ENCODE data around the gene RECQL5.
A peak's percentile ranks its signal among the peaks of the same experiment; 100 is the strongest.

RECQL5 gene

DNA sequence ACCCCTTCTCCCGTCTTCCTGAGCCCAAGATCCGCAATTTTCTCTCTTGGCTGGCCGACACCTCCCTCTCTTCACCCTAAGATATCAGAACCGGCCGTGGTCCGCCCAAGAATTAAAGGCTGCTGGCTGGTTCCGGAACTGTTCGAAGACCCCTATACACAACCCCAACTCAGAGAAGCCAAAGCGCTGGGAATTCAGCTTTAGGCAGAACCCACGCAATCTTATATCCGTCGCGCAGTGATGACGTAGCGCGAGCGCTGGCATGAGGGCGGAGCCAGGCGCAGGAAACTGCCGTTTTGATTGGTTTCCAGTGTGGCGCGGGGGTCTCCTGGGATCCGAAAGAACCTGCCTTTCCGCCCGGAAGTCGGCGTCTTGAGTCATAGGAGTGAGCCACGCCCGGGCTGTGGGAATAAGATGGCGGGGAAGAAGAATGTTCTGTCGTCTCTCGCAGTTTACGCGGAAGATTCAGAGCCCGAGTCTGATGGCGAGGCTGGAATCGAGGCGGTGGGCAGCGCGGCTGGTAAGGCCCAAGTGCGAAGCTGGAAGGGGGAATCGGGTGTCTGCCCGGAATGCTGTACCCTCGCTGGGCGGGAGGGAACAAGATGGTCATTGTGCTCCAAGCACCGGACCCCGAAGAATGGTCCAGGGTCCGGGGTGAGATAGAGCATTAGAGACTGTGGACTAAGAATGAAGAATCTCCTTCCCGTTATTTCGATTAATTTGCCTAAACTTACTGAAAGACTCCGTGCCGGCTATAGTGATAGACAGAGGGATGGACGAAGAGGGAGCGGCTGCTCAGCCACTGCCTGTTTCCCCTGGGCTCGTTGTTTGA is at the start of gene RECQL5, which contains the start of gene SAP30BP:
Gene RECQL5, minus strand, starts transcription at position 196 of the 832 bp plus-strand sequence. CDS start 597 bp downstream, outside the sequence.
Gene SAP30BP, plus strand, starts transcription at position 380 of the 832 bp plus-strand sequence. Its CDS starts 35 bp downstream, at position 415.
- Histone ChIP-seq H3K36me3 (ENCODE audit: control insufficient read depth in 1 of 2, insufficient read depth in 2 of 2, low read length in 2 of 2) (peaks cover 22 to 35% of the 10 kb centered on the region in 2 donors), H3K27ac (ENCODE audit: low read depth, low read length) (peak within 1 kb of the TSS; percentile 83), H3K4me3 (ENCODE audit: low read depth in 1 of 2, low read length in 2 of 2) (peak within 1 kb of the TSS; percentile 80 to 94), H3K9me3 (ENCODE audit: control insufficient read depth in 1 of 2, low read length in 2 of 2) (no peaks in the 10 kb centered on the region), H3K9ac (ENCODE audit: low read depth in 1 of 2, low read length in 2 of 2) (peak within 1 kb of the TSS; percentile 67 to 97), H3K27me3 (ENCODE audit: control insufficient read depth in 1 of 2, insufficient read depth in 2 of 2, low read length in 2 of 2) (no peaks in the 10 kb centered on the region), H3K4me1 (ENCODE audit: control insufficient read depth in 1 of 2, insufficient read depth in 2 of 2, low read length in 2 of 2) (peaks cover 18 to 22% of the 10 kb centered on the region in 2 donors)

DNA sequence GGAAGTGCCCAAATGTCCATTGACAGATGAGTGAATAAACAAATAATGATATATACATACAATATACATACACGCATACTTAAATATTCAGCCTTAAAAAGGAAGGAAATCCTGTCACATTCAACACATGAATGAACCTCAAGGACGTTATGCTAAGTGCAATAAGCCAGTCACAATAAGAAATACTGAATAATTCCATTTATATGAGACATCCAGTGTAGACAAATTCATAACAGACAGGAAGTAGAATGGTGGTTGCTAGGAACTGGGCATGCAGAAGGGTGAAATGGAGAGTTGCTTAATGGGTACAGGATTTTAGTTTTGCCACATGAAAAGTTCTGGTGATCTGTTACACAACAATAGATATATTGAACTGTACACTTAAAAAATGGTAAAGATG is 45.5 kb upstream of the RECQL5 start:
- no peak overlapping the region for H3K9ac ChIP-seq (ENCODE audit: low read depth in 1 of 2, low read length in 2 of 2)
- no peak overlapping the region for H3K27ac ChIP-seq (ENCODE audit: low read depth, low read length)
- no peak overlapping the region for H3K4me3 ChIP-seq (ENCODE audit: low read depth in 1 of 2, low read length in 2 of 2)
- H3K36me3 ChIP-seq (ENCODE audit: control insufficient read depth in 1 of 2, insufficient read depth in 2 of 2, low read length in 2 of 2) = peaks cover 0 to 12% of the 10 kb centered on the region in 2 donors
- no peaks in the 10 kb centered on the region for H3K4me1 ChIP-seq (ENCODE audit: control insufficient read depth in 1 of 2, insufficient read depth in 2 of 2, low read length in 2 of 2)
- no peaks in the 10 kb centered on the region for H3K9me3 ChIP-seq (ENCODE audit: control insufficient read depth in 1 of 2, low read length in 2 of 2)
- no peaks in the 10 kb centered on the region for H3K27me3 ChIP-seq (ENCODE audit: control insufficient read depth in 1 of 2, insufficient read depth in 2 of 2, low read length in 2 of 2)

- no peak overlapping the region for H3K9ac ChIP-seq (ENCODE audit: low read depth in 1 of 2, low read length in 2 of 2)
- H3K27ac ChIP-seq (ENCODE audit: low read depth, low read length) = no peak overlapping the region
- H3K36me3 ChIP-seq (ENCODE audit: control insufficient read depth in 1 of 2, insufficient read depth in 2 of 2, low read length in 2 of 2) = peaks cover 39 to 64% of the 10 kb centered on the region in 2 donors
- no peak overlapping the region for H3K4me3 ChIP-seq (ENCODE audit: low read depth in 1 of 2, low read length in 2 of 2)
- no peaks in the 10 kb centered on the region for H3K4me1 ChIP-seq (ENCODE audit: control insufficient read depth in 1 of 2, insufficient read depth in 2 of 2, low read length in 2 of 2)
- H3K9me3 ChIP-seq (ENCODE audit: control insufficient read depth in 1 of 2, low read length in 2 of 2) = no peaks in the 10 kb centered on the region
- H3K27me3 ChIP-seq (ENCODE audit: control insufficient read depth in 1 of 2, insufficient read depth in 2 of 2, low read length in 2 of 2) = no peaks in the 10 kb centered on the region
These were observed 40.2 kb upstream of the RECQL5 start for GRCh38 chr17:75707079-75707571.

- peaks cover 45 to 74% of the 10 kb centered on the region in 2 donors for H3K36me3 ChIP-seq (ENCODE audit: control insufficient read depth in 1 of 2, insufficient read depth in 2 of 2, low read length in 2 of 2)
- no peak overlapping the region for H3K4me3 ChIP-seq (ENCODE audit: low read depth in 1 of 2, low read length in 2 of 2)
- H3K9ac ChIP-seq (ENCODE audit: low read depth in 1 of 2, low read length in 2 of 2) = no peak overlapping the region
- peaks cover 1 to 2% of the 10 kb centered on the region in 2 donors for H3K4me1 ChIP-seq (ENCODE audit: control insufficient read depth in 1 of 2, insufficient read depth in 2 of 2, low read length in 2 of 2)
- no peaks in the 10 kb centered on the region for H3K27me3 ChIP-seq (ENCODE audit: control insufficient read depth in 1 of 2, insufficient read depth in 2 of 2, low read length in 2 of 2)
- no peaks in the 10 kb centered on the region for H3K9me3 ChIP-seq (ENCODE audit: control insufficient read depth in 1 of 2, low read length in 2 of 2)
- no peak overlapping the region for H3K27ac ChIP-seq (ENCODE audit: low read depth, low read length)
These were observed 39.2 kb upstream of the RECQL5 start for GRCh38 chr17:75706042-75706728.

- Histone ChIP-seq H3K27me3 (ENCODE audit: control insufficient read depth in 1 of 2, insufficient read depth in 2 of 2, low read length in 2 of 2) (no peaks in the 10 kb centered on the region), H3K36me3 (ENCODE audit: control insufficient read depth in 1 of 2, insufficient read depth in 2 of 2, low read length in 2 of 2) (peaks cover 52 to 83% of the 10 kb centered on the region in 2 donors), H3K27ac (ENCODE audit: low read depth, low read length) (no peak overlapping the region), H3K9ac (ENCODE audit: low read depth in 1 of 2, low read length in 2 of 2) (no peak overlapping the region), H3K4me1 (ENCODE audit: control insufficient read depth in 1 of 2, insufficient read depth in 2 of 2, low read length in 2 of 2) (peaks cover 11 to 12% of the 10 kb centered on the region in 2 donors), H3K4me3 (ENCODE audit: low read depth in 1 of 2, low read length in 2 of 2) (no peak overlapping the region), H3K9me3 (ENCODE audit: control insufficient read depth in 1 of 2, low read length in 2 of 2) (no peaks in the 10 kb centered on the region)
These were observed 38.3 kb upstream of the RECQL5 start for GRCh38 chr17:75704963-75705875.

DNA sequence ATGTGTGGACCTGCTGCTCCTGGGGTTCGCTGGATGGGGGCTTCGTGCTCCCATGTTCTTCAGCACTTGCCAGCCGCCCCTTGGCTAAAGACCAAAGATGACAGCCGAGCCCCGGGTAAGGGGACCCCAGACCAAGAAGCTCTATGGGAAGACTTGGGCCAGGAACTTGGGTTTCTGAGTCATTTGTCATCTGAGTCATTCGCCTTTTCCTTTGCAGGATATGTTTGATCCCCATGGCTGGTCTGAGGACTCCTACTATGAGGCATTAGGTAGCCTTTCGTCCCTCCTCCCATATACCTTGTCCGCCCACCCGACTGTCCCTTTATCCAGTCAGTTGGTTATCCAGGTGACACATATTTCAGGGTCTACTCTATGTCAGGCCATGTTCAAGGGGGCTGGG is 36.6 kb upstream of the RECQL5 start:
- Histone ChIP-seq H3K4me3 (ENCODE audit: low read depth in 1 of 2, low read length in 2 of 2) (no peak overlapping the region), H3K27me3 (ENCODE audit: control insufficient read depth in 1 of 2, insufficient read depth in 2 of 2, low read length in 2 of 2) (no peaks in the 10 kb centered on the region), H3K27ac (ENCODE audit: low read depth, low read length) (no peak overlapping the region), H3K4me1 (ENCODE audit: control insufficient read depth in 1 of 2, insufficient read depth in 2 of 2, low read length in 2 of 2) (peaks cover 27 to 28% of the 10 kb centered on the region in 2 donors), H3K36me3 (ENCODE audit: control insufficient read depth in 1 of 2, insufficient read depth in 2 of 2, low read length in 2 of 2) (peaks cover 52 to 86% of the 10 kb centered on the region in 2 donors), H3K9me3 (ENCODE audit: control insufficient read depth in 1 of 2, low read length in 2 of 2) (no peaks in the 10 kb centered on the region), H3K9ac (ENCODE audit: low read depth in 1 of 2, low read length in 2 of 2) (no peak overlapping the region)

DNA sequence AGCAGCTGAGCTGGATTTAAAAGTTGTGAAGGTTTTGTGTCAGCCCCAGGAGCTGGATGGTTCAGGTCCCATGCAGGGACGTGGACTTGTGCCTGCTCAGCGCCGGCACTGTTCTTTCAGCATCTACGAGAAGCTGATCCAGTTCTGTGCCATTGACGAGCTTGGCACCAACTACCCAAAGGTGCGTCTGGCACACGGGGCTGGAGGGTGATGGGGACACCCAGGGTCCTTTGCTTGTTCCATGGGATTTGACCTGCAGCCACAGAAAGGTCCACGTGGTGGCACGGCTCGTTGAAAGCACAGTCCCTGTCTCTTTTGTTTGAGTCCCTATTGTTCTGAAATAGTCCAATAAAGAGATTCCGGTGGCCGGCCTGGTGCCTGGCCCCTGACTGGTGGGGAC is 36.2 kb upstream of the RECQL5 start:
- Histone ChIP-seq H3K9ac (ENCODE audit: low read depth in 1 of 2, low read length in 2 of 2) (no peak overlapping the region), H3K36me3 (ENCODE audit: control insufficient read depth in 1 of 2, insufficient read depth in 2 of 2, low read length in 2 of 2) (peaks cover 52 to 82% of the 10 kb centered on the region in 2 donors), H3K4me1 (ENCODE audit: control insufficient read depth in 1 of 2, insufficient read depth in 2 of 2, low read length in 2 of 2) (peaks cover 31 to 32% of the 10 kb centered on the region in 2 donors), H3K9me3 (ENCODE audit: control insufficient read depth in 1 of 2, low read length in 2 of 2) (no peaks in the 10 kb centered on the region), H3K27me3 (ENCODE audit: control insufficient read depth in 1 of 2, insufficient read depth in 2 of 2, low read length in 2 of 2) (no peaks in the 10 kb centered on the region), H3K4me3 (ENCODE audit: low read depth in 1 of 2, low read length in 2 of 2) (no peak overlapping the region), H3K27ac (ENCODE audit: low read depth, low read length) (no peak overlapping the region)

GRCh38 chr17:75701288-75701687 is 34.3 kb upstream of the RECQL5 start:
- no peaks in the 10 kb centered on the region for H3K9me3 ChIP-seq (ENCODE audit: control insufficient read depth in 1 of 2, low read length in 2 of 2)
- H3K4me3 ChIP-seq (ENCODE audit: low read depth in 1 of 2, low read length in 2 of 2) = no peak overlapping the region
- H3K27ac ChIP-seq (ENCODE audit: low read depth, low read length) = no peak overlapping the region
- H3K9ac ChIP-seq (ENCODE audit: low read depth in 1 of 2, low read length in 2 of 2) = peak overlapping the region; percentile 16 to 54
- H3K36me3 ChIP-seq (ENCODE audit: control insufficient read depth in 1 of 2, insufficient read depth in 2 of 2, low read length in 2 of 2) = peaks cover 43 to 64% of the 10 kb centered on the region in 2 donors
- H3K27me3 ChIP-seq (ENCODE audit: control insufficient read depth in 1 of 2, insufficient read depth in 2 of 2, low read length in 2 of 2) = no peaks in the 10 kb centered on the region
- peaks cover 41 to 43% of the 10 kb centered on the region in 2 donors for H3K4me1 ChIP-seq (ENCODE audit: control insufficient read depth in 1 of 2, insufficient read depth in 2 of 2, low read length in 2 of 2)

DNA sequence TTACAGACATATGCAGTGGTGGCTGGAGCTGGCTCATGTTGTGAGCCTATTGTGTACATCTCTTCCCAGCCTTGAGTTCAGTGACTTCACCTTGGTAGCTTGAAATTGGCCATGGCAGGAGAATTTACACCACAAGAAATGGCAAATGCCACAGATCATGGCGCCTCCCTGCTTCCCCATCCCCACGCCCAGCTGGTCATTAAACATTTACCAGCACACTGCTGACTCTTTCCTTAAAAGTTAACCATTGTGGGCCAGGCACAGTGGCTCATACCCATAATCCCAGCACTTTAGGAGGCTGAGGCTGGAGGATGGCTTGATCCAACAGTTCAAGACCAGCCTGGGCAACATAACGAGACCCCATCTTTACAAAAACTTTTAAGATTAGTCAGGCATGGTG is 31.7 kb upstream of the RECQL5 start:
- Histone ChIP-seq H3K4me3 (ENCODE audit: low read depth in 1 of 2, low read length in 2 of 2) (no peak overlapping the region), H3K27me3 (ENCODE audit: control insufficient read depth in 1 of 2, insufficient read depth in 2 of 2, low read length in 2 of 2) (no peaks in the 10 kb centered on the region), H3K4me1 (ENCODE audit: control insufficient read depth in 1 of 2, insufficient read depth in 2 of 2, low read length in 2 of 2) (peaks cover 64 to 66% of the 10 kb centered on the region in 2 donors), H3K27ac (ENCODE audit: low read depth, low read length) (peak overlapping the region; percentile 88), H3K36me3 (ENCODE audit: control insufficient read depth in 1 of 2, insufficient read depth in 2 of 2, low read length in 2 of 2) (peaks cover 25 to 58% of the 10 kb centered on the region in 2 donors), H3K9ac (ENCODE audit: low read depth in 1 of 2, low read length in 2 of 2) (peak overlapping the region in 1 of 2 donors; percentile 25), H3K9me3 (ENCODE audit: control insufficient read depth in 1 of 2, low read length in 2 of 2) (no peaks in the 10 kb centered on the region)
